ENCODE data around the gene MAST2. TPM values are rescaled to one million over a fixed set of nuclear protein-coding genes. Genes with fewer than 3 reads are reported as not detected.

The MAST2 gene
- total and polyA plus RNA-seq, 2 of the 13 experiments (the other 11 are each of a cell fraction or from before 2014, with no cell fraction given): 15.3 to 23.0 TPM

DNA sequence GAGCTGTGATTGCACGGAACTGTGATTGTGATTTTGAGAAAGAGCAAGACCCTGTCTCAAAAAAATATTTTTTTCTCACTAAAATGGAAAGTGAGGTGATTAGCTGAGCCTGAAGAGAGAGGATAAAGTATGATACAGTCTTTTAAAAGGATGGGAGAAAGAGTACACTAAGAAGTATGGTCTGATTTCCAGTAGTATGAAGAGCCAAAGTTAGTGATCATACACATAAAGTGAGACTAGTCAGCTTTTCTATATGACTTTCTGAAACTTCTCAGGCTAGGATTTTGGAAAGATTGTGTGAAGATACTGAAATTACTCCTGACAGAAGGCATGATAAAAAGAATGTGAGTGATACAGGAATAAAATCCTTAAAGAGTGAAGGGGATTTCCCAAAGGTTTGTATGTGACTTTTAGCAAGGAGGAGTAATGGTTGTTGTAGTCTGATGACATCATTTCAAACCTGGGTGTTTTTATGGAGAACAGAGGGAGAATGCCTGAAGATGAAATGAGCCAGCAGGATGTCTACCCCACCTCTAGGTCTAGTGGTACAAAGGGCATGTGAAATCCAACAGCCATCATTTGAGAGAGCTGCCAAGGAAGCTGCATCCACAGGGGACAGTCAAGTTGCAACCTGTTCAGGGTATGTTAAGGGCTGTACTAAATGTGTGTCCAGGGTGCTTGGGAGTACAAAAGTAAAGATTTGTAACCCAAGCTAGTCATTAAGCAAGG is 171.3 kb downstream of the MAST2 start:
- CTCF ChIA-PET (ENCODE audit: low intra/inter-chr PET ratio, low total read pairs): no interaction called here
- Histone ChIP-seq H3K4me3 (replicated peaks in 1 of 3; ENCODE audit: insufficient read depth in 1 of 3, low read depth in 2 of 3, low read length in 3 of 3) (no peak overlapping the region), H2AFZ (ENCODE audit: low read length) (no peak overlapping the region), H3K36me3 (replicated peaks in 1 of 2; ENCODE audit: control insufficient read depth in 1 of 2, insufficient read depth in 2 of 2, low read length in 2 of 2) (peaks cover 6 to 16% of the 10 kb centered on the region in 2 experiments; a peak in 4 of 5 replicates), H3K4me1 (ENCODE audit: insufficient read depth, low read length) (peaks cover 52% of the 10 kb centered on the region), H3K4me2 (ENCODE audit: low read depth, low read length) (no peak overlapping the region), H3K9ac (ENCODE audit: insufficient read depth, low read depth, low read length) (no peak overlapping the region), H3K79me2 (ENCODE audit: insufficient read depth, low read length) (no peaks in the 10 kb centered on the region), H4K20me1 (ENCODE audit: insufficient read depth, low read length) (no peaks in the 10 kb centered on the region), H3K27me3 (ENCODE audit: control insufficient read depth in 1 of 2, insufficient read depth in 2 of 2, low read length in 2 of 2) (no peaks in the 10 kb centered on the region), H3K9me3 (ENCODE audit: low read length) (no peaks in the 10 kb centered on the region), H3K27ac (ENCODE audit: extremely low read length, insufficient read depth, low read length) (no peak overlapping the region)
- DNase-seq (ENCODE audit: low spot score) (peak; percentile 43), ATAC-seq (peak; percentile 80), FAIRE-seq (no peak)
- intact Hi-C loops (cut with micrococcal nuclease; ENCODE audit: unreplicated experiment) (no loop called here), in situ Hi-C loops (cut with HindIII; ENCODE audit: extremely low pct_ligation_motif_present, low pct_unique_long_range_greater_than_20kb) (no loop called here)
- BruUV-seq (replicated peaks): no TSS peak
- WGBS (ENCODE audit: low lambda C conversion rate): 100% methylated on average over 1 of the region's 1 CpG
- POLR2A ChIA-PET: interaction anchor here (0.7 kb wide), 2 partner anchors 134 to 366 kb away, joined by 3 read pairs; partner anchors contain the start of gene NSUN4
- TF ChIP-seq, protein P1, sequence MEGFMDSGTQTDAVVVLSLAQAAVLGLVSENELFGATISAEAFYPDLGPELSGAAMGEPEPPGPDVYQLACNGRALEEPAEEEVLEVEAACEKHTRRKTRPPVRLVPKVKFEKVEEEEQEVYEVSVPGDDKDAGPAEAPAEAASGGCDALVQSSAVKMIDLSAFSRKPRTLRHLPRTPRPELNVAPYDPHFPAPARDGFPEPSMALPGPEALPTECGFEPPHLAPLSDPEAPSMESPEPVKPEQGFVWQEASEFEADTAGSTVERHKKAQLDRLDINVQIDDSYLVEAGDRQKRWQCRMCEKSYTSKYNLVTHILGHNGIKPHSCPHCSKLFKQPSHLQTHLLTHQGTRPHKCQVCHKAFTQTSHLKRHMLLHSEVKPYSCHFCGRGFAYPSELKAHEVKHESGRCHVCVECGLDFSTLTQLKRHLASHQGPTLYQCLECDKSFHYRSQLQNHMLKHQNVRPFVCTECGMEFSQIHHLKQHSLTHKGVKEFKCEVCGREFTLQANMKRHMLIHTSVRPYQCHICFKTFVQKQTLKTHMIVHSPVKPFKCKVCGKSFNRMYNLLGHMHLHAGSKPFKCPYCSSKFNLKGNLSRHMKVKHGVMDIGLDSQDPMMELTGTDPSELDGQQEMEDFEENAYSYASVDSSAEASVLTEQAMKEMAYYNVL (CRISPR knock-in tag; IDR thresholded peaks at IDR 0.05; ENCODE audit: borderline replicate concordance): no peak
- TF ChIP-seq, protein P2, sequence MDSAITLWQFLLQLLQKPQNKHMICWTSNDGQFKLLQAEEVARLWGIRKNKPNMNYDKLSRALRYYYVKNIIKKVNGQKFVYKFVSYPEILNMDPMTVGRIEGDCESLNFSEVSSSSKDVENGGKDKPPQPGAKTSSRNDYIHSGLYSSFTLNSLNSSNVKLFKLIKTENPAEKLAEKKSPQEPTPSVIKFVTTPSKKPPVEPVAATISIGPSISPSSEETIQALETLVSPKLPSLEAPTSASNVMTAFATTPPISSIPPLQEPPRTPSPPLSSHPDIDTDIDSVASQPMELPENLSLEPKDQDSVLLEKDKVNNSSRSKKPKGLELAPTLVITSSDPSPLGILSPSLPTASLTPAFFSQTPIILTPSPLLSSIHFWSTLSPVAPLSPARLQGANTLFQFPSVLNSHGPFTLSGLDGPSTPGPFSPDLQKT (CRISPR knock-in tag; IDR thresholded peaks at IDR 0.05; ENCODE audit: borderline replicate concordance): no peak
- no peak for TF ChIP-seq ETV6 (CRISPR knock-in tag; conservative IDR thresholded peaks at IDR 0.05)
- no peak for TF ChIP-seq POLR2A (IDR thresholded peaks at IDR 0.05; ENCODE audit: insufficient read depth in 1 of 2, low read depth in 2 of 2, low read length in 2 of 2)
- TF ChIP-seq SAFB2 (CRISPR knock-in tag; IDR thresholded peaks at IDR 0.05; ENCODE audit: borderline replicate concordance, low read depth): no peak
- 0 out of 2 replicates have a peak, but pooled peaks have one; percentile 1 for TF ChIP-seq RARA (CRISPR knock-in tag; IDR thresholded peaks at IDR 0.05)
- TF ChIP-seq ZNF800 (CRISPR knock-in tag; IDR thresholded peaks at IDR 0.05): no peak
- no peak for TF ChIP-seq ZBTB14 (CRISPR knock-in tag; IDR thresholded peaks at IDR 0.05)
- TF ChIP-seq CREB1 (IDR thresholded peaks at IDR 0.05): 0 out of 2 replicates have a peak, but pooled peaks have one; percentile 7
- 0 out of 2 replicates have a peak, but pooled peaks have one; percentile 32 for TF ChIP-seq CREB1 (CRISPR knock-in tag; IDR thresholded peaks at IDR 0.05)
- TF ChIP-seq GLMP (CRISPR knock-in tag; IDR thresholded peaks at IDR 0.05; ENCODE audit: borderline replicate concordance): no peak
- no peak for TF ChIP-seq SP4 (CRISPR knock-in tag; IDR thresholded peaks at IDR 0.05)
- TF ChIP-seq HNF4A (CRISPR knock-in tag; IDR thresholded peaks at IDR 0.05): peak; percentile 24; the same call in 1 of the 2 replicates
- TF ChIP-seq MYC (CRISPR knock-in tag; IDR thresholded peaks at IDR 0.05; ENCODE audit: borderline replicate concordance): no peak
- TF ChIP-seq GATAD1 (CRISPR knock-in tag; IDR thresholded peaks at IDR 0.05): no peak
- no peak for TF ChIP-seq ZNF317 (CRISPR knock-in tag; IDR thresholded peaks at IDR 0.05)

Data from HepG2 (cell line).